Liver (tissue), 9 donors: ENCODE measurements around the gene TMEM117. TPM values are rescaled to one million over a fixed set of nuclear protein-coding genes. Genes with fewer than 3 reads are reported as not detected.

Experiments
- DNase-seq: peaks from one replicate; pipeline ENCODE4 v3.0.0-alpha.2; 2017; ENCODE audit warnings: low spot score
- H3K27ac ChIP-seq, 2 donors: one replicate each; pipeline ENCODE4 v1.7.0; 2013; ENCODE audit warnings: inconsistent platforms in 2 of 2, low read length in 2 of 2, control low read depth in 1 of 2, low read depth in 1 of 2, mild to moderate bottlenecking in 1 of 2
- H3K27me3 ChIP-seq, 4 donors: one replicate each; pipeline versions ENCODE4 v1.6.1 to v1.7.0; 2013; ENCODE audit warnings: low read length in 3 of 4, inconsistent platforms in 1 of 4, mild to moderate bottlenecking in 1 of 4, moderate library complexity in 1 of 4; ENCODE audit not compliant: control insufficient read depth in 4 of 4, insufficient read depth in 4 of 4
- H3K36me3 ChIP-seq, 4 donors: one replicate each; pipeline versions ENCODE4 v1.6.1 to v1.7.0; 2013; ENCODE audit warnings: low read length in 3 of 4, mild to moderate bottlenecking in 3 of 4, low read depth in 1 of 4, moderate library complexity in 1 of 4; ENCODE audit not compliant: control insufficient read depth in 4 of 4, insufficient read depth in 3 of 4
- H3K4me1 ChIP-seq, 4 donors: one replicate each; pipeline versions ENCODE4 v1.6.1 to v1.7.0; 2013; ENCODE audit warnings: low read length in 3 of 4, mild to moderate bottlenecking in 3 of 4, moderate library complexity in 1 of 4; ENCODE audit not compliant: control insufficient read depth in 4 of 4, insufficient read depth in 4 of 4
- H3K4me3 ChIP-seq, 3 donors: one replicate each; pipeline versions ENCODE4 v1.6.1 to v1.7.0; 2013; ENCODE audit warnings: low read length in 3 of 3, control low read depth in 1 of 3, low read depth in 1 of 3, mild to moderate bottlenecking in 1 of 3
- H3K9ac ChIP-seq, 2 donors: one replicate each; pipeline ENCODE4 v1.7.0; 2013; ENCODE audit warnings: low read length in 2 of 2, mild to moderate bottlenecking in 2 of 2, moderate library complexity in 2 of 2, control low read depth in 1 of 2, low read depth in 1 of 2
- H3K9me3 ChIP-seq, 4 donors: one replicate each; pipeline versions ENCODE4 v1.6.1 to v1.7.0; 2013; ENCODE audit warnings: low read length in 3 of 4; ENCODE audit not compliant: control insufficient read depth in 4 of 4
- EGR1 ChIP-seq, 2 donors: IDR thresholded peaks; 2 replicates each; pipeline ENCODE4 v1.6.1; 2016 to 2018; ENCODE audit warnings: antibody characterized with exemption in 2 of 2, low read depth in 2 of 2
- FOXA1 ChIP-seq: IDR thresholded peaks from 2 replicates; pipeline ENCODE4 v1.6.1; 2016; ENCODE audit warnings: antibody characterized with exemption
- FOXA2 ChIP-seq: IDR thresholded peaks from 2 replicates; pipeline ENCODE4 v1.6.1; 2016; ENCODE audit warnings: antibody characterized with exemption
- GABPA ChIP-seq, 2 donors: IDR thresholded peaks in 1 of 2; conservative IDR thresholded peaks in 1 of 2; 2 replicates each; pipeline ENCODE4 v1.6.1; 2016; ENCODE audit warnings: antibody characterized with exemption in 2 of 2, mild to moderate bottlenecking in 1 of 2, moderate library complexity in 1 of 2
- HNF4A ChIP-seq, 2 donors: conservative IDR thresholded peaks; 2 replicates each; pipeline ENCODE4 v1.6.1; 2016; ENCODE audit warnings: antibody characterized with exemption in 2 of 2, mild to moderate bottlenecking in 2 of 2
- HNF4G ChIP-seq: IDR thresholded peaks from 2 replicates; pipeline ENCODE4 v1.6.1; 2016; ENCODE audit warnings: antibody characterized with exemption
- JUND ChIP-seq, 2 donors: IDR thresholded peaks; 2 replicates each; pipeline ENCODE4 v1.6.1; 2016; ENCODE audit warnings: antibody characterized with exemption in 2 of 2
- NR2F2 ChIP-seq: IDR thresholded peaks from 2 replicates; pipeline ENCODE4 v1.6.1; 2016; ENCODE audit warnings: antibody characterized with exemption
- RAD21 ChIP-seq, 2 donors: IDR thresholded peaks; 2 replicates each; pipeline ENCODE4 v1.6.1; 2016; ENCODE audit warnings: antibody characterized with exemption in 2 of 2, mild to moderate bottlenecking in 2 of 2
- RXRA ChIP-seq, 2 donors: IDR thresholded peaks; 2 replicates each; pipeline ENCODE4 v1.6.1; 2017 to 2018; ENCODE audit warnings: antibody characterized with exemption in 2 of 2, mild to moderate bottlenecking in 1 of 2
- SP1 ChIP-seq: IDR thresholded peaks from 2 replicates; pipeline ENCODE4 v1.6.1; 2018; ENCODE audit warnings: antibody characterized with exemption, mild to moderate bottlenecking
- YY1 ChIP-seq: IDR thresholded peaks from 2 replicates; pipeline ENCODE4 v1.6.1; 2016; ENCODE audit warnings: antibody characterized with exemption, mild to moderate bottlenecking
- WGBS: extraction: QIAGEN DNeasy Blood & Tissue Kit; methylation state at CpG from one replicate; pipeline ENCODE4 v1.1.7; 2013; 5-methylcytosine and 5-hydroxymethylcytosine counted together
- polyA plus RNA-seq, 2 donors: library from polyadenylated mRNA; stranded (reverse) in 1 of 2; unstranded in 1 of 2; fragments of 200-250 nt in 1 of 2; fragments of >200 nt in 1 of 2; fragmentation: Nextera tagmentation in 1 of 2; extraction: Ambion mirVana in 1 of 2; gene quantifications; one replicate each; pipeline versions ENCODE4 v1.2.1 to v1.2.3, GENCODE V29; 2013 to 2015
- total RNA-seq, 2 donors: library from RNA; depleted of rRNA; stranded (reverse); fragments of >200 nt; gene quantifications; one replicate each; pipeline ENCODE4 v1.2.3, GENCODE V29; 2014
- TF ChIP-seq, protein P1 (sequence below): fragments of 150-350 bp; IDR thresholded peaks from 2 replicates; pipeline ENCODE4 v1.5.1; 2017; ENCODE audit warnings: improper control_type of control experiment, low read depth, low read length; ENCODE audit not compliant: missing input control
- TF ChIP-seq, protein P2 (sequence below): IDR thresholded peaks from 2 replicates; pipeline ENCODE4 v1.6.1; 2016; ENCODE audit warnings: antibody characterized with exemption, mild to moderate bottlenecking
- TF ChIP-seq, protein P3 (sequence below): IDR thresholded peaks from 2 replicates; pipeline ENCODE4 v1.6.1; 2016; ENCODE audit warnings: antibody characterized with exemption
- donor health status: healthy.
- donor health status: healthy.
- donor health status: healthy.
- donor health status: healthy.
- donor health status: healthy.

The TMEM117 gene
- total and polyA plus RNA-seq, 4 donors: 2.0 to 5.9 (median 3.9) TPM

DNA sequence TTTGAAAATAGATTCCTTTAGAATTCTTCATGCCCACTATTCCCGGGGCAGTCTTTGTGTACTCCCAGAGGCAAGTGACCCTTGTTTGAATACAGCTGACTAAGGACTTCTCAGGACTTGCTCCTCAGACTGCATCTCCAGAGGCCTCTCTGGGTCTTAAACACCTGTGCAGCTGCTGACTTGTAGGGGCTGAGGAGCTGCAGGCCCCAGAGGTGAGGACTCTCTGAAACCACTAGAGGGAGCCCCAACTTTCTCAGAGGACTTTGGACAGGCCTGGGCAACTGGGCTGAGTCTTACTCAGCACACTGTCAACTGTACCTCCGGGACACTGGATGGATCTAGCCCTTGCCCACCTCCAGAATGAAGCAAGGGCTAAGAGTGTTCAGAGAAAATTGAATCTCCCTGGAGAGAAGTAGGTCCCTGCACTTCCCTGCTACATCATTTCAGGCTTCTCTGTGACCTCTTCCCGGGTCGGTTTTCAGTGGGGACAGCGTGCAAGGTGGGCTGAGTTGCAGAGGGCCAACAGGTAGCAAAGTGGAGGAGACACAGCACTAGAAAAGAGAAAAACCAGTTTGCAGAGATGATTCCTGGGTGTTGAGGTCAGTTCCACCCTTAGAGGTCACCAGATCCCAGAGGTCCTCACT lies 164.6 kb downstream of the TMEM117 start:
- no peak for DNase-seq
- TF ChIP-seq HNF4A (conservative IDR thresholded peaks at IDR 0.05): peak; percentile 67 to 86
- TF ChIP-seq YY1: no peak
- TF ChIP-seq, protein P1, sequence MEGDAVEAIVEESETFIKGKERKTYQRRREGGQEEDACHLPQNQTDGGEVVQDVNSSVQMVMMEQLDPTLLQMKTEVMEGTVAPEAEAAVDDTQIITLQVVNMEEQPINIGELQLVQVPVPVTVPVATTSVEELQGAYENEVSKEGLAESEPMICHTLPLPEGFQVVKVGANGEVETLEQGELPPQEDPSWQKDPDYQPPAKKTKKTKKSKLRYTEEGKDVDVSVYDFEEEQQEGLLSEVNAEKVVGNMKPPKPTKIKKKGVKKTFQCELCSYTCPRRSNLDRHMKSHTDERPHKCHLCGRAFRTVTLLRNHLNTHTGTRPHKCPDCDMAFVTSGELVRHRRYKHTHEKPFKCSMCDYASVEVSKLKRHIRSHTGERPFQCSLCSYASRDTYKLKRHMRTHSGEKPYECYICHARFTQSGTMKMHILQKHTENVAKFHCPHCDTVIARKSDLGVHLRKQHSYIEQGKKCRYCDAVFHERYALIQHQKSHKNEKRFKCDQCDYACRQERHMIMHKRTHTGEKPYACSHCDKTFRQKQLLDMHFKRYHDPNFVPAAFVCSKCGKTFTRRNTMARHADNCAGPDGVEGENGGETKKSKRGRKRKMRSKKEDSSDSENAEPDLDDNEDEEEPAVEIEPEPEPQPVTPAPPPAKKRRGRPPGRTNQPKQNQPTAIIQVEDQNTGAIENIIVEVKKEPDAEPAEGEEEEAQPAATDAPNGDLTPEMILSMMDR: peak; percentile 44
- TF ChIP-seq NR2F2: no peak
- TF ChIP-seq EGR1 (IDR thresholded peaks at IDR 0.05; ENCODE audit: low read depth in 2 of 2): no peak
- peak; percentile 40 to 71 for TF ChIP-seq RAD21 (IDR thresholded peaks at IDR 0.05)
- TF ChIP-seq JUND (IDR thresholded peaks at IDR 0.05): peak in 1 of 2 donors; percentile 17
- peak; percentile 72 for TF ChIP-seq HNF4G
- no peak for TF ChIP-seq RXRA (IDR thresholded peaks at IDR 0.05)
- TF ChIP-seq FOXA1: no peak
- TF ChIP-seq SP1: no peak
- no peaks in the 10 kb centered on the region for H3K36me3 ChIP-seq
- H3K4me3 ChIP-seq: no peak overlapping the region
- no peak overlapping the region for H3K27ac ChIP-seq
- 87% methylated on average over 5 of the region's 5 CpGs for whole genome bisulfite sequencing
- H3K4me1 ChIP-seq: no peaks in the 10 kb centered on the region
- H3K9me3 ChIP-seq: no peaks in the 10 kb centered on the region
- no peak overlapping the region for H3K9ac ChIP-seq
- H3K27me3 ChIP-seq: no peaks in the 10 kb centered on the region

DNA sequence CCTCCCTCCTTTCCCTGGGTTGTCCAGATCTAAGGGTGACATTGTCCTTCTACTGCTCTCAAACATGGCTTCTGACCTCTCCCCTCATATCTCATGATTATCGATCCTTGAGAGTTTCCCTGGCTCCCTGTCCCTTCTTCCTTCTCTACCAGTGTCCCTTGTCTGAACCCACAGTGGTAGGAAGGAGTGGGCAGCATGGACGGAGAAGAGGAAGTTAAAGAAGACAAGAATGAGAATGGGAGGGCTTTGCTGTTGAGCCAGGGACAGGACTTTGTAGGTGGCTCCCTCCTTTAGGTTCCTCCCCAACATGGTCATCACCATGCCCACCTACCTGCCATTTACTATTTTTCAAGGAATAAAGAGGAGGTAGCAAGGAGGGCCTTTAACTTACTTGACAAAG lies 166.7 kb downstream of the TMEM117 start:
- Histone ChIP-seq H3K4me1 (no peaks in the 10 kb centered on the region), H3K9me3 (peaks cover 0 to 1% (median under 1%) of the 10 kb centered on the region in 4 donors), H3K27ac (no peak overlapping the region), H3K9ac (no peak overlapping the region), H3K27me3 (no peaks in the 10 kb centered on the region), H3K36me3 (no peaks in the 10 kb centered on the region), H3K4me3 (no peak overlapping the region)
- no peak for DNase-seq
- TF ChIP-seq, protein P2, sequence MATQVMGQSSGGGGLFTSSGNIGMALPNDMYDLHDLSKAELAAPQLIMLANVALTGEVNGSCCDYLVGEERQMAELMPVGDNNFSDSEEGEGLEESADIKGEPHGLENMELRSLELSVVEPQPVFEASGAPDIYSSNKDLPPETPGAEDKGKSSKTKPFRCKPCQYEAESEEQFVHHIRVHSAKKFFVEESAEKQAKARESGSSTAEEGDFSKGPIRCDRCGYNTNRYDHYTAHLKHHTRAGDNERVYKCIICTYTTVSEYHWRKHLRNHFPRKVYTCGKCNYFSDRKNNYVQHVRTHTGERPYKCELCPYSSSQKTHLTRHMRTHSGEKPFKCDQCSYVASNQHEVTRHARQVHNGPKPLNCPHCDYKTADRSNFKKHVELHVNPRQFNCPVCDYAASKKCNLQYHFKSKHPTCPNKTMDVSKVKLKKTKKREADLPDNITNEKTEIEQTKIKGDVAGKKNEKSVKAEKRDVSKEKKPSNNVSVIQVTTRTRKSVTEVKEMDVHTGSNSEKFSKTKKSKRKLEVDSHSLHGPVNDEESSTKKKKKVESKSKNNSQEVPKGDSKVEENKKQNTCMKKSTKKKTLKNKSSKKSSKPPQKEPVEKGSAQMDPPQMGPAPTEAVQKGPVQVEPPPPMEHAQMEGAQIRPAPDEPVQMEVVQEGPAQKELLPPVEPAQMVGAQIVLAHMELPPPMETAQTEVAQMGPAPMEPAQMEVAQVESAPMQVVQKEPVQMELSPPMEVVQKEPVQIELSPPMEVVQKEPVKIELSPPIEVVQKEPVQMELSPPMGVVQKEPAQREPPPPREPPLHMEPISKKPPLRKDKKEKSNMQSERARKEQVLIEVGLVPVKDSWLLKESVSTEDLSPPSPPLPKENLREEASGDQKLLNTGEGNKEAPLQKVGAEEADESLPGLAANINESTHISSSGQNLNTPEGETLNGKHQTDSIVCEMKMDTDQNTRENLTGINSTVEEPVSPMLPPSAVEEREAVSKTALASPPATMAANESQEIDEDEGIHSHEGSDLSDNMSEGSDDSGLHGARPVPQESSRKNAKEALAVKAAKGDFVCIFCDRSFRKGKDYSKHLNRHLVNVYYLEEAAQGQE: no peak
- TF ChIP-seq FOXA2 (no peak), HNF4G (no peak), RAD21 (IDR thresholded peaks at IDR 0.05) (no peak), EGR1 (IDR thresholded peaks at IDR 0.05; ENCODE audit: low read depth in 2 of 2) (no peak), GABPA (IDR thresholded peaks at IDR 0.05 in 1 of 2, conservative IDR thresholded peaks at IDR 0.05 in 1 of 2) (no peak), FOXA1 (no peak), HNF4A (conservative IDR thresholded peaks at IDR 0.05) (no peak), YY1 (no peak), SP1 (no peak)
- TF ChIP-seq, protein P3, sequence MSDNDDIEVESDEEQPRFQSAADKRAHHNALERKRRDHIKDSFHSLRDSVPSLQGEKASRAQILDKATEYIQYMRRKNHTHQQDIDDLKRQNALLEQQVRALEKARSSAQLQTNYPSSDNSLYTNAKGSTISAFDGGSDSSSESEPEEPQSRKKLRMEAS: no peak
- WGBS: 80% methylated on average over 2 of the region's 2 CpGs
